Right lobe of liver (tissue), 4 donors: ENCODE data around the gene CCDC43.

ENCODE experiments used
- CTCF ChIP-seq, 4 donors: fragments of 200-600 bp in 3 of 4; fragments of 450-650 bp in 1 of 4; IDR thresholded peaks; one replicate each; pipeline versions ENCODE4 v1.5.1 to v1.8.0; 2016 to 2022; ENCODE audit warnings: antibody characterized with exemption in 4 of 4, mild to moderate bottlenecking in 2 of 4
- POLR2A ChIP-seq: fragments of 450-650 bp; IDR thresholded peaks from one replicate; pipeline ENCODE4 v1.6.1; 2017; ENCODE audit warnings: antibody characterized with exemption, mild to moderate bottlenecking
- donor health status: DM: no; HTN: no; CAD: no.
- donor health status: DM: no; HTN: no; CAD: no.
- donor health status: DM: no; HTN: yes; CAD: no.

- TF ChIP-seq POLR2A, result no peak
- no peak for TF ChIP-seq CTCF (IDR thresholded peaks at IDR 0.05)
These were observed 43.3 kb downstream of the CCDC43 start for GRCh38 chr17:44646280-44646679.
